ENCODE results near the gene DNAJC25. TPM values are rescaled to one million over a fixed set of nuclear protein-coding genes. Genes with fewer than 3 reads are reported as not detected.

Gene DNAJC25
- polyA plus RNA-seq, 3 donors = 1.1 to 6.0 (median 1.6) TPM

- Histone ChIP-seq H3K36me3 (replicated peaks in 1 of 2; ENCODE audit: control insufficient read depth in 1 of 2, insufficient read depth in 2 of 2, low read length in 2 of 2) (peaks cover 4 to 27% of the 10 kb centered on the region in 2 donors), H3K4me1 (ENCODE audit: control insufficient read depth in 1 of 2, insufficient read depth in 2 of 2, low read length in 2 of 2) (peaks cover 18 to 22% of the 10 kb centered on the region in 2 donors), H3K9ac (ENCODE audit: insufficient read depth, low read length, poor library complexity, severe bottlenecking) (peak overlapping the region; percentile 68), H3K9me3 (replicated peaks in 1 of 2; ENCODE audit: control insufficient read depth in 1 of 2, insufficient read depth in 1 of 2, low read length in 2 of 2) (no peaks in the 10 kb centered on the region), H4K20me1 (ENCODE audit: insufficient read depth, low read length) (peaks cover 39% of the 10 kb centered on the region), H3K27me3 (ENCODE audit: control insufficient read depth in 2 of 2, insufficient read depth in 2 of 2, low read length in 2 of 2) (no peaks in the 10 kb centered on the region), H2AFZ (ENCODE audit: insufficient read depth, low read depth, low read length, poor library complexity, severe bottlenecking) (peak overlapping the region; percentile 86), H3K79me2 (ENCODE audit: insufficient read depth, low read length) (peaks cover 31% of the 10 kb centered on the region), H3K4me3 (replicated peaks in 1 of 3; ENCODE audit: low read depth in 2 of 3, low read length in 3 of 3) (peak overlapping the region; percentile 68 to 85 (median 80)), H3K4me2 (replicated peaks; ENCODE audit: extremely low read depth, low read length, poor library complexity, severe bottlenecking) (peak overlapping the region; percentile 93), H3K27ac (ENCODE audit: low read depth in 1 of 2, low read length in 2 of 2) (peak overlapping the region; percentile 26 to 60)
- Mint-ChIP-seq H3K27ac (peak overlapping the region; percentile 79 to 93 (median 88)), H3K36me3 (peaks cover 10 to 26% of the 10 kb centered on the region in 2 donors), H3K27me3 (ENCODE audit: low read depth in 3 of 3) (peaks cover 5 to 10% (median 9%) of the 10 kb centered on the region in 3 donors), H3K4me3 (peak overlapping the region; percentile 100), H3K9me3 (no peaks in the 10 kb centered on the region), H3K4me1 (peaks cover 27% of the 10 kb centered on the region)
- WGBS (ENCODE audit: insufficient coverage) = under 1% methylated on average over 56 of the region's 57 CpGs
- TF ChIP-seq CTCF (IDR thresholded peaks at IDR 0.05) = no peak
- intact Hi-C loops (cut with micrococcal nuclease) = no loop called here
- peak; percentile 30 to 62 (median 52) for DNase-seq
Measured at GRCh38 chr9:111661802-111662521, 30.8 kb downstream of the DNAJC25 start.

GRCh38 chr9:111662576-111663300 lies 31.6 kb downstream of the DNAJC25 start:
- Histone ChIP-seq H3K27me3 (ENCODE audit: control insufficient read depth in 2 of 2, insufficient read depth in 2 of 2, low read length in 2 of 2) (no peaks in the 10 kb centered on the region), H3K27ac (ENCODE audit: low read depth in 1 of 2, low read length in 2 of 2) (peak overlapping the region; percentile 31 to 60), H3K4me3 (replicated peaks in 1 of 3; ENCODE audit: low read depth in 2 of 3, low read length in 3 of 3) (peak overlapping the region; percentile 68 to 85 (median 80)), H4K20me1 (ENCODE audit: insufficient read depth, low read length) (peaks cover 44% of the 10 kb centered on the region), H3K9me3 (replicated peaks in 1 of 2; ENCODE audit: control insufficient read depth in 1 of 2, insufficient read depth in 1 of 2, low read length in 2 of 2) (no peaks in the 10 kb centered on the region), H3K9ac (ENCODE audit: insufficient read depth, low read length, poor library complexity, severe bottlenecking) (peak overlapping the region; percentile 68), H3K4me1 (ENCODE audit: control insufficient read depth in 1 of 2, insufficient read depth in 2 of 2, low read length in 2 of 2) (peaks cover 18 to 22% of the 10 kb centered on the region in 2 donors), H3K4me2 (replicated peaks; ENCODE audit: extremely low read depth, low read length, poor library complexity, severe bottlenecking) (peak overlapping the region; percentile 93), H3K36me3 (replicated peaks in 1 of 2; ENCODE audit: control insufficient read depth in 1 of 2, insufficient read depth in 2 of 2, low read length in 2 of 2) (peaks cover 10 to 35% of the 10 kb centered on the region in 2 donors), H2AFZ (ENCODE audit: insufficient read depth, low read depth, low read length, poor library complexity, severe bottlenecking) (peak overlapping the region; percentile 86), H3K79me2 (ENCODE audit: insufficient read depth, low read length) (peaks cover 31% of the 10 kb centered on the region)
- Mint-ChIP-seq H3K4me1 (peaks cover 27% of the 10 kb centered on the region), H3K27ac (peak overlapping the region; percentile 79 to 93 (median 88)), H3K4me3 (peak overlapping the region; percentile 100), H3K9me3 (no peaks in the 10 kb centered on the region), H3K36me3 (peaks cover 18 to 34% of the 10 kb centered on the region in 2 donors), H3K27me3 (ENCODE audit: low read depth in 3 of 3) (peaks cover 5 to 10% (median 9%) of the 10 kb centered on the region in 3 donors)
- 0% methylated on average over 7 of the region's 7 CpGs for WGBS (ENCODE audit: insufficient coverage)
- TF ChIP-seq CTCF (IDR thresholded peaks at IDR 0.05) = no peak
- intact Hi-C loops (cut with micrococcal nuclease) = no loop called here
- DNase-seq = no peak

All from CD14-positive monocyte (primary cell).